Skin epidermis (tissue), 12 donors: ENCODE measurements around the gene RNF31.
A peak's percentile ranks its signal among the peaks of the same experiment; 100 is the strongest.

Experiments
- H3K27ac ChIP-seq, 21 experiments: fragments of 200-600 bp; sonication (generic) in 11 of 21; one replicate each; pipeline ENCODE4 v1.5.0; 2020; ENCODE audit warnings: mild to moderate bottlenecking in 3 of 21, inconsistent platforms in 2 of 21, moderate library complexity in 2 of 21
- H3K4me3 ChIP-seq, 7 experiments: fragments of 200-600 bp; sonication (generic) in 2 of 7; one replicate each; pipeline ENCODE4 v1.5.0; 2020; ENCODE audit warnings: inconsistent platforms in 2 of 7, mild to moderate bottlenecking in 2 of 7, moderate library complexity in 1 of 7

RNF31 gene

DNA sequence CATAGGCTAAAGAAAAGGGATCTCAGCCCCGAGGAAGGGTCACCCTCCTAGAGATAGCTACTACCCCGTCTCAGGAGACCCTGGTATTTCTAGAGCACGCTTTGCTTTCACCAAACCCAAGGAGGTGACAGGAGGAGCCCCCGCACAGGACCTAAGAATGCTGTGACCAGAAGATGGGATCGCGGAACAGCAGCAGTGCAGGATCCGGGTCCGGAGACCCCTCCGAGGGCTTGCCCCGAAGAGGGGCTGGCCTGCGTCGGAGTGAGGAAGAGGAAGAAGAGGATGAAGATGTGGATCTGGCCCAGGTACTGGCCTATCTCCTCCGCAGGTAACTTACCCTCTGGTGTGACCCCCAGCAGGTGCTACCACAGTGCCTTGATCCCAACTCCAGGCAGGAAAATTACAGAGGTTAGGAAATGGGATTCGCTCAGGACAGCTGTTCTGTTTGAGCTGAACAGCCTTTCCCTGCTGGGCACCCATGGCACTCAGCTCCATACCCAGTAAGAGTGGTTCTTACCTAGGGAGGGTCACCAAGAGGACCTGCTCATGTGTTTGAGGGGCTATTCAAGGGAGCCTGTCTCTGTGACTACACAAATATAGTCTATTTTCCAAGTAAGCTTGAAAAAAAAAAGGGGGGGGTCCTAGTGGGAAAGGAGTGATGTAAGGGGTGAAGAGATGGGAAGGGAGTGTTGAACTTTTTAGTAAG, 31.7 kb upstream of the RNF31 start:
- Histone ChIP-seq H3K4me3 (peak overlapping the region; percentile 50 to 69 (median 62)), H3K27ac (peak overlapping the region in 20 of 21 experiments; percentile 35 to 99 (median 99))

DNA sequence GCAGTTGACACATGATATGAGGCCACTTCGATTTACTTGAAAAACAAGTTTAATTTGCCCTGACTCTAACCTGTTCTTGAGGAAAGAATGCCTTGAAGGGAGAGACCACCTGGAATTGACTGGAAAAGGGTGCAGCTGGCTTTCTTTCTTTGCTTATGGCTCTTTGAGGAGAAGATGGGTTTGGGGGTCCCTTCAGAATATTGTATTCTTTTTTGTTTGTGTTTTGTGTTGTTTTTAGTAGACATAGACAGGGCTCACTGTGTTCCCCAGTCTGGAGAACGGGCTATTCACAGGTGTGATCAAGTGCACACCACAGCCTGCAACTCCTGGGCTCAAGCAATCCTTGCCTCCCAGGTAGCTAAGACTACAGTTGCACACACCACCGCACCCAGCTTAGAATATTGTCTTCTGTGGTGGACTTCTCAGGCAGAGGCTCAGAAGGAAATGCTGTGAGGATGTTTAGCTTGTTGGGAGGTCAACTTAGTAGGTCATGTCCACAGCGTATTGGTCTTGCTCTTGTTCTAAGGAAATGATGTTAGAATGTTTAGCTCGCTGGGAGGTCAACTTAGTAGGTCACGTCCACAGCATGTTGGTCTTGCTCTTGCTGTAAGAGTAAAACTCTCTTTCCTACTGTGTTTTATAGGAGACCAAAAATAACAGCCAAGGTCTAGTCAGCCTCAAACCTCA, 31.0 kb upstream of the RNF31 start:
- Histone ChIP-seq H3K27ac (peak overlapping the region in 4 of 21 experiments; percentile 72 to 99 (median 96)), H3K4me3 (peak overlapping the region in 5 of 7 experiments; percentile 55 to 68 (median 62))

DNA sequence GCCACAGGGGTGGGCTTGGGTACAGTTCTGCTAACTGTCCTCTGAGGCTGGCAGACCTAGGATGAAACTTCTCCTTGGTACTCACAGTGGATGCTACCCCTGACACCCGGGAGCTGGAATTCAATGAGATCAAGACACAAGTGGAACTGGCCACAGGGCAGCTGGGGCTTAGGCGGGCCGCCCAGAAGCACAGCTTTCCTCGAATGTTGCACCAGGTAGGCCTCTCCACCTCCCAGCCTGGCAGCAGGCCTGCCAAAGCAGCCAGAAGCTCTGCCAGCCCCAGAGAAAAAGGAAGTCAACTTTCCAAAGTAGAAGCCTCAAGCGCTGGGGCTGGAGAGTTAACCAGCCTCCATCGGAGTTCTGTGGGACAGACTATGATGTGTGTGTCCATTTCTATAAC, 30.1 kb upstream of the RNF31 start:
- no peak overlapping the region for H3K4me3 ChIP-seq
- H3K27ac ChIP-seq = no peak overlapping the region

- Histone ChIP-seq H3K27ac (no peak overlapping the region), H3K4me3 (no peak overlapping the region)
Observed at GRCh38 chr14:24119691-24120090, 27.6 kb upstream of the RNF31 start.

DNA sequence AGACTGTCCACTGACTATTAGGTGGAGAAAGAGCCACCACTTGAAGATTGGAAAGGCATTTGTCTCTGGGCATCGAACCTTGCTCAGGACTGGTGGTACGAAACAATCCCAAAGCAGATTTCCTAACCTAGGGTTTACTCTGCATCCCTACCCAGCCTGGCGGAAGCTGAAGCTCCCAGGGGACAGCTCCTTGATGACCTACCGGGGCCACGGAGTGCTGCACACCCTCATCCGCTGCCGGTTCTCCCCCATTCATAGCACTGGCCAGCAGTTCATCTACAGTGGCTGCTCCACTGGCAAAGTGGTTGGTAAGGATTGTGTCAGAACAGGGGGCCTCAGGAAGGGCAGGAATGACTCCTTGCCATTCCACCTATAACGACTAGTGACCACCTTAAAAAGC, 26.1 kb upstream of the RNF31 start:
- H3K27ac ChIP-seq = no peak overlapping the region
- H3K4me3 ChIP-seq = no peak overlapping the region

DNA sequence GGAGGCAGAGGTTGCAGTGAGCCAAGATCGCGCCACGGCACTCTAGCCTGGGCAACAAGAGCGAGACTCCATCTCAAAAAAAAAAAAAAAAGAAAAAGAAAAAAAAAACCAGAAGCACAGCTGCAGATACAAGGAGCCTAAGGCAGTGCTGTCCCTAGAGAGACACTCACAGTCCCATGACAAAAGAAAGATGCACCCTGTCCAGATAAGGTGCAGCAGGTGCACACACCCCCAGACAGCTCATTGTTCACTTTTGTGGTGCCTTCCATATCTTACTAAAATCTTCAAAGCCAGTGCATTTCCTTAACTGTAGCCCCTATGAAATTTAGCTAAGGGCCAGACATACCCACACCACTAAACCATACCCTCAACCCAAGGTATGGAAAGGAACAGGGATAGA, 24.9 kb upstream of the RNF31 start:
- H3K4me3 ChIP-seq = no peak overlapping the region

DNA sequence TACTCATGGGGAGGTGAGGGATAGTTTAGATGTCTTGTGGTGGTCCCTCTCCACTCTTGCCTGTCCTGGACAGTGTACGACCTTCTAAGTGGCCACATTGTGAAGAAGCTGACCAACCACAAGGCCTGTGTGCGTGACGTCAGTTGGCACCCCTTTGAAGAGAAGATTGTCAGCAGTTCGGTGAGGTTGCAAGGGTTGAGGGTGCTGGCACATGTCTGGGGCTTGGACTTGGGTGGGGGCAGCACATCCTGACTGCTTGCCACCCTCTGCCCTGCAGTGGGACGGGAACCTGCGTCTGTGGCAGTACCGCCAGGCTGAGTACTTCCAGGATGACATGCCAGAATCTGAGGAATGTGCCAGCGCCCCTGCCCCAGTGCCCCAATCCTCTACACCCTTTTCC, 24.4 kb upstream of the RNF31 start:
- no peak overlapping the region for H3K4me3 ChIP-seq
- H3K27ac ChIP-seq = no peak overlapping the region

More for the DNA sequence above, 24.9 kb upstream of the RNF31 start:
- H3K27ac ChIP-seq = no peak overlapping the region

GRCh38 chr14:24123424-24124417, 23.6 kb upstream of the RNF31 start:
- H3K27ac ChIP-seq = peak overlapping the region in 1 of 21 experiments; percentile 55
- H3K4me3 ChIP-seq = no peak overlapping the region

GRCh38 chr14:24126939-24127338, 20.4 kb upstream of the RNF31 start:
- H3K27ac ChIP-seq = no peak overlapping the region
- H3K4me3 ChIP-seq = no peak overlapping the region

DNA sequence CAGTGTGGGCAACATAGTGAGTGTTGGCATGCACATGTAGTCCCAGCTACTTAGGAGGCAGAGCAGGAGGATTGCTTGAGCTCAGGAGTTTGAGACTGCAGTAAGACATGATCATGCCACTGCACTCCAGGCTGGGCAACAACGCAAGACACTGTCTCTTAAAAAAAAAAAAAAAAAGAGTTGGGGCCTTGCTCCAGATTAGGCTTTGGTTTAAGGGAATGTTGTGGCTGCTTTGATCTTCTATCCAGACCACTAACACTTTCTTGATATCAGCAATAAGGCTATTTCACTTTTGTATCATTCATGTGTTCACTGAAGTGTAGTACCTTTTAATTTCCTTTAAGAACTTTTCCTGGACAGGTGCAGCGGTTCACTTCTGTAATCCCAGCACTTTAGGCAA, 19.6 kb upstream of the RNF31 start:
- no peak overlapping the region for H3K4me3 ChIP-seq
- no peak overlapping the region for H3K27ac ChIP-seq

DNA sequence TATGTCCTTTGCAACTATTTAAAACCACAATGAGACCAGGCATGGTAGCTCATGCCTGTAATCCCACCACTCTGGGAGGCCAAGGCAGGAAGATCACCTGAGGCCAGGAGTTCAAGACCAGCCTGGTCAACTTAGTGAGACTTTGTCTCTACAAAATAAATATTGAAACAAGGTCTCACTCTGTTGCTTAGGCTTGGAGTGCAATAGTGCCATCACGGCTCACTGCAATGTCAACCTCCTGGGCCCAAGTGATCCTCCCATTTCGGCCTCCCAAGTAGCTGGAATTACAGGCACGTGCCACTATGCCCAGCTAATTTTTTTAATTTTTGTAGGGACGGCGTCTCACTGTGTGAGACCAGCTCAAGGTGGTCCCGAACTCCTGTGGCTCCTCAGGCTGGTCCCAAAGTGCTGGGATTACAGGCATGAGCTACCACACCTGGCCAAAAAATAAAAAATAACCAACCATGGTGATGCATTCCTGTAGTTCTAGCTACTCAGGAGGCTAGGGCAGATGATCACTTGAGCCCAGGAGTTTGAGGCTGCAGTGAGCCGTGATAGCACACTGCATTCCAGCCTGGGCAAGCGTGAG, 17.8 kb upstream of the RNF31 start:
- no peak overlapping the region for H3K4me3 ChIP-seq
- no peak overlapping the region for H3K27ac ChIP-seq

DNA sequence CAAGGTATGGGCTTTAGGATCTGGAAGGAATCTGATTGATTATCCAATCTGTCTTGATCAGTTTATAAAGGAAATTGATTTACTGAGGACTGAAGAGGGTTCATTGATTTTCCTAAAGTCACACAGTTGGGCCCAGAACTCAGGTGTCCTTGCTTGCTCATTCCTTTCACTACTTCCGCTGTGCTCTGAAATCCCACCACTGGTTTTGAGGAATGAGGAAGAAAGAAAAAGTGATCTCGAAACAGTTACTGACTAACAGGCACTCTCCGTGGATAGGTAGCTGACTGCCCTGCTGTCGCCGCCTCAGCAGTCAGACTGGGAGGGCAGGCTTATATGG, 16.9 kb upstream of the RNF31 start, which contains the start of gene FITM1:
Gene FITM1 (plus strand): TSS at position 280 of the 337 bp plus-strand sequence. CDS start 905 bp downstream, outside the sequence.
- Histone ChIP-seq H3K27ac (peak within 1 kb of the TSS in 1 of 21 experiments; percentile 14), H3K4me3 (no peak within 1 kb of the TSS)

- Histone ChIP-seq H3K27ac (peak overlapping the region in 1 of 21 experiments; percentile 14), H3K4me3 (no peak overlapping the region)
Observed at GRCh38 chr14:24130717-24131548, 16.4 kb upstream of the RNF31 start.

- Histone ChIP-seq H3K4me3 (no peak overlapping the region), H3K27ac (peak overlapping the region in 5 of 21 experiments; percentile 14 to 55 (median 37))
Observed at GRCh38 chr14:24131549-24131966, 15.7 kb upstream of the RNF31 start.

- Histone ChIP-seq H3K27ac (peak overlapping the region in 12 of 21 experiments; percentile 18 to 74 (median 37)), H3K4me3 (no peak overlapping the region)
Observed at GRCh38 chr14:24132061-24132685, 15.1 kb upstream of the RNF31 start.

DNA sequence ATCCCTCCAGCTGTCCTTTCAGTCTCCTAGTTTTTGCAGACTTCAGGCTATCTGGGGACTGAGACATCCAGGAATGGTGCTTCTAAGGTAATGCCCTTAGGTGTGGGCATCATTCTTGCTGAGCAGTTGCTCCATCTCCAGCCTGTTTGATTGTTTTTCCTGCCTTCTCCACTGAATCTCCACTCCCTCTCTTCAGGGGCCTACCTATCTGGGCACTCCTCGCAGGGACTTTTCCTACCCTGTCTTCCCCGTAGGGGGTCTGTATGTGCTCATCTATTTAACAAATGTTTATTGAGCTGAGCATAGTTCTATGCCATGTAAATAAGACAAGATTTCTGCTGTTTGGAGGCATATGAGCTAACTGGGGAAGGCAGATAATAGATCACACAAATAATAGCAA, 14.3 kb upstream of the RNF31 start:
- Histone ChIP-seq H3K27ac (peak overlapping the region in 5 of 21 experiments; percentile 20 to 55 (median 37)), H3K4me3 (no peak overlapping the region)

- no peak overlapping the region for H3K27ac ChIP-seq
- no peak overlapping the region for H3K4me3 ChIP-seq
Observed at GRCh38 chr14:24133735-24134134, 13.6 kb upstream of the RNF31 start.

DNA sequence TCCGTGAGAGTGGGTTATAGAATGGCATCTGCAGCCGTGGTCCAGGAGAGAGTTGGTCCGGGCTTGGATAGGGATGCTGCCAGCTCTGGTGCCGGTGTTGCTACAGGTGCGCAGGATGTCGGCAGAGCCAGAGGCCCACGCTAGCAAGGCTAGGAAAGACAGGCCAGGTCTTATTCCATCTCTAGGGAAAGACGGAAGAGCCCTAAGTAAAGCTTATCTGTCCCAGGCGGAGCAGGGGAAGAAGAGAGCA, 11.8 kb upstream of the RNF31 start:
- H3K27ac ChIP-seq = peak overlapping the region in 20 of 21 experiments; percentile 50 to 100 (median 96)
- peak overlapping the region; percentile 63 to 100 (median 96) for H3K4me3 ChIP-seq
